Heart left ventricle (tissue), 16 donors: ENCODE data around the gene AQP2. TPM values are rescaled to one million over a fixed set of nuclear protein-coding genes. Genes with fewer than 3 reads are reported as not detected.
A peak's percentile ranks its signal among the peaks of the same experiment; 100 is the strongest.

ENCODE experiments used
- ATAC-seq, 4 donors: fragments of 200-7000 bp; cut with Tn5 transposase; one replicate each; pipeline ENCODE4 v1.9.1; 2020 to 2022; ENCODE audit warnings: moderate library complexity in 4 of 4, mild to moderate bottlenecking in 3 of 4, moderate number of reproducible peaks in 1 of 4
- DNase-seq, 5 donors: peaks; one replicate each; pipeline ENCODE4 v3.0.0-alpha.2; 2020
- H3K27ac ChIP-seq, 12 donors: fragments of 200-600 bp; sonication (generic) in 4 of 12; one replicate each; pipeline versions ENCODE4 v1.5.0 to v1.8.0; 2016 to 2022; ENCODE audit warnings: mild to moderate bottlenecking in 2 of 12
- H3K27me3 ChIP-seq, 9 donors: fragments of 200-600 bp; sonication (generic) in 2 of 9; one replicate each; pipeline versions ENCODE4 v1.5.1 to v1.8.0; 2016 to 2022; ENCODE audit warnings: mild to moderate bottlenecking in 3 of 9
- H3K36me3 ChIP-seq, 9 donors: fragments of 200-600 bp; sonication (generic) in 2 of 9; one replicate each; pipeline versions ENCODE4 v1.5.0 to v1.8.0; 2018 to 2022; ENCODE audit warnings: mild to moderate bottlenecking in 2 of 9
- H3K4me1 ChIP-seq, 12 donors: fragments of 200-600 bp; sonication (generic) in 4 of 12; one replicate each; pipeline versions ENCODE4 v1.5.0 to v1.8.0; 2016 to 2022; ENCODE audit warnings: mild to moderate bottlenecking in 3 of 12
- H3K4me3 ChIP-seq, 12 donors: fragments of 200-600 bp; sonication (generic) in 4 of 12; one replicate each; pipeline versions ENCODE4 v1.5.0 to v1.8.0; 2017 to 2022; ENCODE audit warnings: mild to moderate bottlenecking in 9 of 12, moderate library complexity in 4 of 12
- H3K9me3 ChIP-seq, 12 donors: fragments of 200-600 bp; sonication (generic) in 4 of 12; one replicate each; pipeline versions ENCODE4 v1.5.0 to v1.8.0; 2016 to 2022; ENCODE audit warnings: mild to moderate bottlenecking in 1 of 12
- CTCF ChIP-seq, 12 donors: fragments of 200-600 bp; sonication (generic) in 4 of 12; IDR thresholded peaks; one replicate each; pipeline versions ENCODE4 v1.5.0 to v1.8.0; 2018 to 2022; ENCODE audit warnings: antibody characterized with exemption in 12 of 12, mild to moderate bottlenecking in 5 of 12
- POLR2A ChIP-seq, 2 donors: fragments of 450-650 bp; IDR thresholded peaks; one replicate each; pipeline ENCODE4 v1.6.1; 2017; ENCODE audit warnings: antibody characterized with exemption in 2 of 2, mild to moderate bottlenecking in 2 of 2, moderate library complexity in 2 of 2
- WGBS, 4 donors: extraction: QIAGEN DNeasy Blood & Tissue Kit in 2 of 4; methylation state at CpG; one replicate each; pipeline versions ENCODE4 v1.1.5 to v1.1.7; 2013 to 2018; 5-methylcytosine and 5-hydroxymethylcytosine counted together
- intact Hi-C, 10 donors: fragments of 100-400 bp; cut with DNase I; formaldehyde crosslinking; loops; one replicate each; pipeline versions ENCODE4 v1.11.1 to v1.14.2; 2022
- polyA plus RNA-seq, 2 donors: library from polyadenylated mRNA; stranded (reverse); fragments of 200-250 nt; gene quantifications; one replicate each; pipeline ENCODE4 v1.2.3, GENCODE V29; 2013
- total RNA-seq, 9 donors: library from RNA; depleted of rRNA in 2 of 9; stranded (reverse); fragments of >200 nt in 2 of 9; fragmentation: NEBNext Ultra II Directional in 3 of 9; extraction: Animal tissue kit (Norgen Biotek cat#: 25700) in 3 of 9; gene quantifications; one replicate each; pipeline versions ENCODE4 v1.1.0 to v1.2.4, GENCODE V29; 2016 to 2023
- donor health status: ischemic (EF 13 %, LVEDD 7.1; RV severe dilation, severe dysfunction).
- donor health status: healthy with polysubstance abuse.
- donor health status: DM: no; HTN: yes; CAD: no.
- donor health status: DM: no; HTN: no; CAD: no.
- donor health status: ischemic (EF 25% LVEDD 6.9; RV normal size, moderate dysfunction).
- donor health status: ischemic (EF 25% LVEDD 5.7; RV mildly dilated, moderate dysfunction).
- donor health status: healthy.
- donor health status: DM: yes; HTN: yes; CAD: no.
- donor health status: ischemic (EF 35%, LVEDD 5.7; RV mildly dilated, moderate dysfunction).
- donor health status: nonischemic (EF 11% LVEDD 7.7; RV severe dilation, severe dysfunction).
- donor health status: DM: yes; HTN: yes; CAD: no.
- donor health status: PGD.
- donor health status: ischemic (EF 29% LVEDD 5.4; RV normal size, mild dysfunction).
- donor health status: nonischemic (EF 23%, LVEDD 6.1; RV moderate dilation, normal function).

The AQP2 gene
- total and polyA plus RNA-seq, 11 donors = not detected

- Histone ChIP-seq H3K36me3 (no peaks in the 10 kb centered on the region), H3K9me3 (no peaks in the 10 kb centered on the region), H3K4me1 (peaks cover 0 to 13% (median 5%) of the 10 kb centered on the region in 12 donors), H3K27me3 (peaks cover 0 to 7% (median 0%) of the 10 kb centered on the region in 9 donors), H3K4me3 (no peak overlapping the region), H3K27ac (peak overlapping the region in 2 of 12 donors; percentile 7 to 49)
- intact Hi-C loops = loop anchor here in 4 of 10 donors (5.0 to 10.0 kb wide), 2 partner anchors 71 to 79 kb away; no protein-coding TSS in a partner anchor
- 89 to 95% (median 91%) methylated on average over 9 of the region's 9 CpGs for WGBS, 4 donors
- no peak for ATAC-seq
- no peak for DNase-seq
- TF ChIP-seq POLR2A (IDR thresholded peaks at IDR 0.05) (no peak), CTCF (IDR thresholded peaks at IDR 0.05) (no peak)
Measured at GRCh38 chr12:49946086-49946485, 4.5 kb upstream of the AQP2 start.

GRCh38 chr12:49946497-49946896 is 4.0 kb upstream of the AQP2 start:
- Histone ChIP-seq H3K9me3 (no peaks in the 10 kb centered on the region), H3K4me1 (peaks cover 0 to 13% (median 5%) of the 10 kb centered on the region in 12 donors), H3K27me3 (peaks cover 0 to 7% (median 0%) of the 10 kb centered on the region in 9 donors), H3K27ac (no peak overlapping the region), H3K4me3 (no peak overlapping the region), H3K36me3 (no peaks in the 10 kb centered on the region)
- no peak for DNase-seq
- no peak for TF ChIP-seq CTCF (IDR thresholded peaks at IDR 0.05)
- TF ChIP-seq POLR2A (IDR thresholded peaks at IDR 0.05) = no peak
- no peak for ATAC-seq
- intact Hi-C loops = loop anchor here in 4 of 10 donors (5.0 to 10.0 kb wide), 2 partner anchors 72 to 79 kb away; no protein-coding TSS in a partner anchor
- 83 to 90% (median 85%) methylated on average over 3 of the region's 3 CpGs for WGBS, 4 donors

- TF ChIP-seq POLR2A (IDR thresholded peaks at IDR 0.05) (no peak), CTCF (IDR thresholded peaks at IDR 0.05) (no peak)
- Histone ChIP-seq H3K4me1 (peaks cover 0 to 19% (median 5%) of the 10 kb centered on the region in 12 donors), H3K4me3 (no peak overlapping the region), H3K27me3 (peaks cover 0 to 8% (median 0%) of the 10 kb centered on the region in 9 donors), H3K27ac (no peak overlapping the region), H3K36me3 (no peaks in the 10 kb centered on the region), H3K9me3 (no peaks in the 10 kb centered on the region)
- intact Hi-C loops = loop anchor here in 4 of 10 donors (5.0 to 10.0 kb wide), 2 partner anchors 73 to 80 kb away; no protein-coding TSS in a partner anchor
- DNase-seq (no peak), ATAC-seq (no peak)
- 83 to 86% (median 83%) methylated on average over 7 of the region's 7 CpGs for WGBS, 4 donors
Measured at GRCh38 chr12:49947593-49948226, 2.8 kb upstream of the AQP2 start.
